Measurements from ENCODE around the gene INPP5K.

INPP5K gene

GRCh38 chr17:1480747-1481465, 35.5 kb downstream of the INPP5K start:
- Histone ChIP-seq H3K27me3 (replicated peaks) (no peaks in the 10 kb centered on the region), H3K36me3 (replicated peaks) (peaks cover 48% of the 10 kb centered on the region), H3K4me3 (ENCODE audit: low read depth, low read length) (no peak overlapping the region), H3K27ac (no peak overlapping the region)
- no peak for TF ChIP-seq CTCF (IDR thresholded peaks at IDR 0.05; ENCODE audit: low read depth, low read length, missing control alignments)
- in situ Hi-C loops (cut with HindIII; ENCODE audit: low pct_ligation_motif_present, low sequenced_read_pairs): no loop called here
- no peak for DNase-seq

GRCh38 chr17:1478418-1478817, 38.0 kb downstream of the INPP5K start:
- no peaks in the 10 kb centered on the region for H3K27me3 ChIP-seq (replicated peaks)
- in situ Hi-C loops (cut with HindIII; ENCODE audit: low pct_ligation_motif_present, low sequenced_read_pairs): no loop called here
- no peak for TF ChIP-seq CTCF (IDR thresholded peaks at IDR 0.05; ENCODE audit: low read depth, low read length, missing control alignments)
- H3K36me3 ChIP-seq (replicated peaks): peaks cover 58% of the 10 kb centered on the region
- H3K27ac ChIP-seq: no peak overlapping the region
- no peak for DNase-seq
- no peak overlapping the region for H3K4me3 ChIP-seq (ENCODE audit: low read depth, low read length)

- TF ChIP-seq CTCF (IDR thresholded peaks at IDR 0.05; ENCODE audit: low read depth, low read length, missing control alignments): no peak
- DNase-seq: no peak
- in situ Hi-C loops (cut with HindIII; ENCODE audit: low pct_ligation_motif_present, low sequenced_read_pairs): no loop called here
- H3K4me3 ChIP-seq (ENCODE audit: low read depth, low read length): no peak overlapping the region
- H3K27me3 ChIP-seq (replicated peaks): no peaks in the 10 kb centered on the region
- H3K36me3 ChIP-seq (replicated peaks): peaks cover 62% of the 10 kb centered on the region
- no peak overlapping the region for H3K27ac ChIP-seq
Measured at GRCh38 chr17:1475321-1475854, 41.0 kb downstream of the INPP5K start.

GRCh38 chr17:1474402-1475189, 41.8 kb downstream of the INPP5K start:
- no peak overlapping the region for H3K27ac ChIP-seq
- no peaks in the 10 kb centered on the region for H3K27me3 ChIP-seq (replicated peaks)
- peaks cover 68% of the 10 kb centered on the region for H3K36me3 ChIP-seq (replicated peaks)
- in situ Hi-C loops (cut with HindIII; ENCODE audit: low pct_ligation_motif_present, low sequenced_read_pairs): no loop called here
- TF ChIP-seq CTCF (IDR thresholded peaks at IDR 0.05; ENCODE audit: low read depth, low read length, missing control alignments): no peak
- no peak for DNase-seq
- H3K4me3 ChIP-seq (ENCODE audit: low read depth, low read length): no peak overlapping the region

GRCh38 chr17:1473841-1474240, 42.6 kb downstream of the INPP5K start:
- Histone ChIP-seq H3K27me3 (replicated peaks) (no peaks in the 10 kb centered on the region), H3K27ac (no peak overlapping the region), H3K4me3 (ENCODE audit: low read depth, low read length) (no peak overlapping the region), H3K36me3 (replicated peaks) (peaks cover 71% of the 10 kb centered on the region)
- no peak for TF ChIP-seq CTCF (IDR thresholded peaks at IDR 0.05; ENCODE audit: low read depth, low read length, missing control alignments)
- DNase-seq: no peak
- in situ Hi-C loops (cut with HindIII; ENCODE audit: low pct_ligation_motif_present, low sequenced_read_pairs): no loop called here
